ENCODE results near the gene TBC1D25.
A peak's percentile ranks its signal among the peaks of the same experiment; 100 is the strongest.

Gene TBC1D25, protein sequence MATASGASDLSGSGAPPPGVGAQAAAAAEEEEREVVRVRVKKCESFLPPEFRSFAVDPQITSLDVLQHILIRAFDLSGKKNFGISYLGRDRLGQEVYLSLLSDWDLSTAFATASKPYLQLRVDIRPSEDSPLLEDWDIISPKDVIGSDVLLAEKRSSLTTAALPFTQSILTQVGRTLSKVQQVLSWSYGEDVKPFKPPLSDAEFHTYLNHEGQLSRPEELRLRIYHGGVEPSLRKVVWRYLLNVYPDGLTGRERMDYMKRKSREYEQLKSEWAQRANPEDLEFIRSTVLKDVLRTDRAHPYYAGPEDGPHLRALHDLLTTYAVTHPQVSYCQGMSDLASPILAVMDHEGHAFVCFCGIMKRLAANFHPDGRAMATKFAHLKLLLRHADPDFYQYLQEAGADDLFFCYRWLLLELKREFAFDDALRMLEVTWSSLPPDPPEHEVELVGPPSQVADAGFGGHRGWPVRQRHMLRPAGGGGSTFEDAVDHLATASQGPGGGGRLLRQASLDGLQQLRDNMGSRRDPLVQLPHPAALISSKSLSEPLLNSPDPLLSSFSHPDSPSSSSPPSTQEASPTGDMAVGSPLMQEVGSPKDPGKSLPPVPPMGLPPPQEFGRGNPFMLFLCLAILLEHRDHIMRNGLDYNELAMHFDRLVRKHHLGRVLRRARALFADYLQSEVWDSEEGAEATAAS

GRCh38 chrX:48539345-48540027 lies at the start of gene TBC1D25:
TSS of gene TBC1D25 (plus strand) at chrX:48539714. CDS start at chrX:48539798, 84 bp downstream.
- no peaks in the 10 kb centered on the region for H3K27me3 ChIP-seq (ENCODE audit: control insufficient read depth, insufficient read depth, low read length)
- H3K36me3 ChIP-seq (ENCODE audit: control insufficient read depth, insufficient read depth, low read length) = 0 out of 2 replicates have a peak, but pooled peaks cover 6% of the 10 kb centered on the region
- no peaks in the 10 kb centered on the region for H3K4me1 ChIP-seq (ENCODE audit: control insufficient read depth, insufficient read depth, low read length)
- peak within 1 kb of the TSS; percentile 80 for H3K27ac ChIP-seq (ENCODE audit: low read depth, low read length)
- H3K9me3 ChIP-seq (ENCODE audit: control insufficient read depth, insufficient read depth, low read length) = peaks cover 36% of the 10 kb centered on the region
- H3K4me3 ChIP-seq (ENCODE audit: low read depth, low read length) = peak within 1 kb of the TSS; percentile 78
- no peak within 1 kb of the TSS for H3K9ac ChIP-seq (ENCODE audit: low read depth, low read length)

- Histone ChIP-seq H3K27ac (ENCODE audit: low read depth, low read length) (no peak overlapping the region), H3K9ac (ENCODE audit: low read depth, low read length) (no peak overlapping the region), H3K4me1 (ENCODE audit: control insufficient read depth, insufficient read depth, low read length) (no peaks in the 10 kb centered on the region), H3K9me3 (ENCODE audit: control insufficient read depth, insufficient read depth, low read length) (peaks cover 40% of the 10 kb centered on the region), H3K36me3 (ENCODE audit: control insufficient read depth, insufficient read depth, low read length) (peaks cover 16% of the 10 kb centered on the region), H3K27me3 (ENCODE audit: control insufficient read depth, insufficient read depth, low read length) (no peaks in the 10 kb centered on the region), H3K4me3 (ENCODE audit: low read depth, low read length) (no peak overlapping the region)
Observed at GRCh38 chrX:48489892-48490291, 49.6 kb upstream of the TBC1D25 start.

- Histone ChIP-seq H3K9ac (ENCODE audit: low read depth, low read length) (no peak overlapping the region), H3K4me3 (ENCODE audit: low read depth, low read length) (no peak overlapping the region), H3K27me3 (ENCODE audit: control insufficient read depth, insufficient read depth, low read length) (no peaks in the 10 kb centered on the region), H3K9me3 (ENCODE audit: control insufficient read depth, insufficient read depth, low read length) (peaks cover 39% of the 10 kb centered on the region), H3K36me3 (ENCODE audit: control insufficient read depth, insufficient read depth, low read length) (peaks cover 11% of the 10 kb centered on the region), H3K27ac (ENCODE audit: low read depth, low read length) (no peak overlapping the region), H3K4me1 (ENCODE audit: control insufficient read depth, insufficient read depth, low read length) (no peaks in the 10 kb centered on the region)
Observed at GRCh38 chrX:48490661-48491060, 48.9 kb upstream of the TBC1D25 start.

DNA sequence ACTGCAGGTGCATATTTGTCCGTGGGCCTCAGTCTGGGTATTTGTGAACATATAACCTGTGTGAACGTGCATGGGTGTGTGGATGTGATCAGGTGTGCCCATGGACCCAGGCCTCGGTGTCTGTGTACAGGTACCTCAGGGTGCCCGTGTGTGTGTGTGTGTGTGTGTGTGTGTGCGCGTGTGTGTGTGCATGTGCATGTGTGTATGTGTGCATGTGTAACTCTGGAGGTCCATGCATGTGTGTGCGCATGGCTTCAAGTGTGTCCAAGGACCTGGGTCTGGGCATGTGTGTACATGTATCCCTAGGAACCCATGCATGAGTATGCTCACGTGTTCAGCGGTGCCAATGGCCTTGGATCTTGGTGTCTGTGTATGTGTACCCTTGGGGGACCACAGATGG lies 47.7 kb upstream of the TBC1D25 start:
- peaks cover 5% of the 10 kb centered on the region; the same call in 1 of the 2 replicates for H3K36me3 ChIP-seq (ENCODE audit: control insufficient read depth, insufficient read depth, low read length)
- no peak overlapping the region for H3K4me3 ChIP-seq (ENCODE audit: low read depth, low read length)
- H3K9ac ChIP-seq (ENCODE audit: low read depth, low read length) = no peak overlapping the region
- H3K27me3 ChIP-seq (ENCODE audit: control insufficient read depth, insufficient read depth, low read length) = no peaks in the 10 kb centered on the region
- peaks cover 41% of the 10 kb centered on the region for H3K9me3 ChIP-seq (ENCODE audit: control insufficient read depth, insufficient read depth, low read length)
- H3K4me1 ChIP-seq (ENCODE audit: control insufficient read depth, insufficient read depth, low read length) = no peaks in the 10 kb centered on the region
- H3K27ac ChIP-seq (ENCODE audit: low read depth, low read length) = no peak overlapping the region

DNA sequence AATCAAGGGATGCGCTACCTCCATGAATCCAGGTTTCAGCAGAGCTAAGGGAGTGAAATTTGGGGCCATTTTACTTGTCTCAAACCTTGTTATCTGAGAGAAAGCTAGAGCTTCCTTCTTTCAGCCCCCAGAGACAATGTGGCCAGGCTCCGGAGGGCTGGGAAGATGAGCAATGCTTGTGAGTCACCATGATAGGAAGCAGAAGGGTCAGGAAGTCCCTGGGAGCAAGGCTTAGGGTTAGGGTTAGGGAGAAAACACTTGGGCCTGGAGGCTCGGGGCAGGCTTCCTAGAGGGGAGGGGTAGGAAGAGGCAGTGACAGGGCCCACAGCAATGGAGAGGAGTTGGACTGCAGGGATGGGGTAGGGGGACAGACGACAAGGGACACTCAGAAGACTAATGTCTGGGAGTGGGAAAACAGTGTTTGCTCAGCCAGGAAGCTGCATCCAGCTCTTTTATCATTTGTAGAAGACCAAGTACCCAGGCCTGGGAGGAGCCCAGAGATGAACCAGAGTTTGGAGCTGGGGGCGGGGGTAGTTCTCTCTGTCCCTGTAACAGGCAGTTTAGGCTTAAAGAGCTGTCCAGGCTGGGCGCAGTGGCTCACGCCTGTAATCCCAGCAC lies 47.1 kb upstream of the TBC1D25 start:
- Histone ChIP-seq H3K27me3 (ENCODE audit: control insufficient read depth, insufficient read depth, low read length) (no peaks in the 10 kb centered on the region), H3K27ac (ENCODE audit: low read depth, low read length) (no peak overlapping the region), H3K9me3 (ENCODE audit: control insufficient read depth, insufficient read depth, low read length) (peaks cover 39% of the 10 kb centered on the region), H3K9ac (ENCODE audit: low read depth, low read length) (no peak overlapping the region), H3K4me3 (ENCODE audit: low read depth, low read length) (no peak overlapping the region), H3K36me3 (ENCODE audit: control insufficient read depth, insufficient read depth, low read length) (peaks cover 1% of the 10 kb centered on the region; the same call in 1 of the 2 replicates), H3K4me1 (ENCODE audit: control insufficient read depth, insufficient read depth, low read length) (no peaks in the 10 kb centered on the region)

- Histone ChIP-seq H3K4me1 (ENCODE audit: control insufficient read depth, insufficient read depth, low read length) (no peaks in the 10 kb centered on the region), H3K4me3 (ENCODE audit: low read depth, low read length) (no peak overlapping the region), H3K9me3 (ENCODE audit: control insufficient read depth, insufficient read depth, low read length) (peaks cover 38% of the 10 kb centered on the region), H3K9ac (ENCODE audit: low read depth, low read length) (no peak overlapping the region), H3K36me3 (ENCODE audit: control insufficient read depth, insufficient read depth, low read length) (no peaks in the 10 kb centered on the region), H3K27ac (ENCODE audit: low read depth, low read length) (no peak overlapping the region), H3K27me3 (ENCODE audit: control insufficient read depth, insufficient read depth, low read length) (no peaks in the 10 kb centered on the region)
Observed at GRCh38 chrX:48493890-48494364, 45.6 kb upstream of the TBC1D25 start.

DNA sequence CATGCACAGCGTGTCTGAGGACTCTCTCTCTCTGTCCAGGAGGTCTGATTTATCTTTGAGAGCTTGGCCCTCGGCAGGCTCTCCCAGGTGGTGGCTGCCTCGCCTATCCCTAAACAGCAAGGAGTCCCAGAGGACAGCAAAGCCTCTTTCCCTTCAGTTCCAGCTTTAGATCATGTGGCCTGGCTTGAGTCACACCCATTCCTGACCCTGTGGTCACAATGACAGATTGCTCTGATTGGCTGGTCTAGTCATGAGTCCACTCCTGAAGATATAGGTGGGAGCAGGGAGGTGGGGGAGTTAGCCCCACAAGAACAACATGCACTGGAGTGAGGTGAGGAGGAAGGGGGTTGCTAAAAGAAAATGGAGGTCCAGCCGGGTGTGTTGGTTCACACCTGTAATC lies 42.9 kb upstream of the TBC1D25 start:
- H3K9ac ChIP-seq (ENCODE audit: low read depth, low read length) = no peak overlapping the region
- H3K27ac ChIP-seq (ENCODE audit: low read depth, low read length) = no peak overlapping the region
- no peaks in the 10 kb centered on the region for H3K4me1 ChIP-seq (ENCODE audit: control insufficient read depth, insufficient read depth, low read length)
- no peak overlapping the region for H3K4me3 ChIP-seq (ENCODE audit: low read depth, low read length)
- H3K27me3 ChIP-seq (ENCODE audit: control insufficient read depth, insufficient read depth, low read length) = no peaks in the 10 kb centered on the region
- peaks cover 36% of the 10 kb centered on the region for H3K9me3 ChIP-seq (ENCODE audit: control insufficient read depth, insufficient read depth, low read length)
- H3K36me3 ChIP-seq (ENCODE audit: control insufficient read depth, insufficient read depth, low read length) = no peaks in the 10 kb centered on the region

DNA sequence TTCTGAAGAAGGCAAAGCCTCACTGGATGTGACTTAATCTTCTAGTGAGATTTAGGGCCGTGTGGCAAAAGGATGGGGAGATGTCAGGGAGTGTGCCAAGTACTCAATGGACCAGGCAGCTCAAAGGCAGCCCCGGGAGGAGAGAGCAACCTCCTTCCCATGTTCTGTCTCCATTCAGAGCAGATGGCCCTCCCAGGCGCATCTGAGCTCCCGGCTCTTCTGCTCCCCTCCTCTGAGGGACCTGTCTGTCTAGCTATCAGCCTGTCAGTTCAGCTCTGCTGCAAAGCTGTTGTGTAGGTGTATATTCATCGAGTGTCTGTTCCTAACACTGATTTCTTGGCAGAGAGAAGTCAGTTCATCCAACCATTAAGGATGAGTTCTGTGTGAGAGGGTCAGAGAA lies 41.6 kb upstream of the TBC1D25 start:
- H3K36me3 ChIP-seq (ENCODE audit: control insufficient read depth, insufficient read depth, low read length) = no peaks in the 10 kb centered on the region
- no peak overlapping the region for H3K27ac ChIP-seq (ENCODE audit: low read depth, low read length)
- no peak overlapping the region for H3K9ac ChIP-seq (ENCODE audit: low read depth, low read length)
- H3K4me1 ChIP-seq (ENCODE audit: control insufficient read depth, insufficient read depth, low read length) = no peaks in the 10 kb centered on the region
- no peaks in the 10 kb centered on the region for H3K27me3 ChIP-seq (ENCODE audit: control insufficient read depth, insufficient read depth, low read length)
- no peak overlapping the region for H3K4me3 ChIP-seq (ENCODE audit: low read depth, low read length)
- H3K9me3 ChIP-seq (ENCODE audit: control insufficient read depth, insufficient read depth, low read length) = peaks cover 37% of the 10 kb centered on the region

DNA sequence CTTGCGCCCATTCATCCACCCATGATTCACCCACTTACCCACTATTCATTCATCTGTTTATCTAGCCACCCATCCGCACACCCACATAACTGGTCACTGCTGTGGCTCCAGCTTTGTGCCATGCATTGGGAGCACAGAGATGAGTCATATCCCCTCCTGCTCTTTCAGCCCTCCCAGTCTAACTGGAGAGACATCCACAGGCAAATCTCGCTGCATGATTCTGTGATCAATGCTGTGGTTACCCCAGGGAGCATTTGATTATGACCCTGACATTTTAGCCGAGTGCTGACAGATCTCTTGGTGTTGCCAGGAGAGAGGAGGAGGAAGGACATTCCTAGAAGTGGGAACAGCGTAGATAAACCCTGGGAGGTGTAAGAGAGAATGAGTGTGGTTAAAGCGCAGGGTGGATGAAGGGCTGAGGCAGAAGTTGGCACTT lies 41.1 kb upstream of the TBC1D25 start:
- Histone ChIP-seq H3K4me3 (ENCODE audit: low read depth, low read length) (no peak overlapping the region), H3K9me3 (ENCODE audit: control insufficient read depth, insufficient read depth, low read length) (peaks cover 35% of the 10 kb centered on the region), H3K27ac (ENCODE audit: low read depth, low read length) (no peak overlapping the region), H3K9ac (ENCODE audit: low read depth, low read length) (no peak overlapping the region), H3K27me3 (ENCODE audit: control insufficient read depth, insufficient read depth, low read length) (no peaks in the 10 kb centered on the region), H3K36me3 (ENCODE audit: control insufficient read depth, insufficient read depth, low read length) (no peaks in the 10 kb centered on the region), H3K4me1 (ENCODE audit: control insufficient read depth, insufficient read depth, low read length) (no peaks in the 10 kb centered on the region)

- no peak overlapping the region for H3K4me3 ChIP-seq (ENCODE audit: low read depth, low read length)
- H3K9ac ChIP-seq (ENCODE audit: low read depth, low read length) = no peak overlapping the region
- no peaks in the 10 kb centered on the region for H3K36me3 ChIP-seq (ENCODE audit: control insufficient read depth, insufficient read depth, low read length)
- no peaks in the 10 kb centered on the region for H3K4me1 ChIP-seq (ENCODE audit: control insufficient read depth, insufficient read depth, low read length)
- no peaks in the 10 kb centered on the region for H3K27me3 ChIP-seq (ENCODE audit: control insufficient read depth, insufficient read depth, low read length)
- no peak overlapping the region for H3K27ac ChIP-seq (ENCODE audit: low read depth, low read length)
- H3K9me3 ChIP-seq (ENCODE audit: control insufficient read depth, insufficient read depth, low read length) = peaks cover 21% of the 10 kb centered on the region
Observed at GRCh38 chrX:48504261-48504660, 35.3 kb upstream of the TBC1D25 start.

Data from HUES48 (cell line).